ENCODE measurements around the gene COX8C.
"Not testable (repeated sequence)": the region's sequence is repeated elsewhere in the genome, so short reads cannot be mapped to it uniquely, and the experiment has no call there.

COX8C gene

GRCh38 chr14:93322929-93323599, 23.9 kb upstream of the COX8C start:
- DNase-seq: no peak

DNA sequence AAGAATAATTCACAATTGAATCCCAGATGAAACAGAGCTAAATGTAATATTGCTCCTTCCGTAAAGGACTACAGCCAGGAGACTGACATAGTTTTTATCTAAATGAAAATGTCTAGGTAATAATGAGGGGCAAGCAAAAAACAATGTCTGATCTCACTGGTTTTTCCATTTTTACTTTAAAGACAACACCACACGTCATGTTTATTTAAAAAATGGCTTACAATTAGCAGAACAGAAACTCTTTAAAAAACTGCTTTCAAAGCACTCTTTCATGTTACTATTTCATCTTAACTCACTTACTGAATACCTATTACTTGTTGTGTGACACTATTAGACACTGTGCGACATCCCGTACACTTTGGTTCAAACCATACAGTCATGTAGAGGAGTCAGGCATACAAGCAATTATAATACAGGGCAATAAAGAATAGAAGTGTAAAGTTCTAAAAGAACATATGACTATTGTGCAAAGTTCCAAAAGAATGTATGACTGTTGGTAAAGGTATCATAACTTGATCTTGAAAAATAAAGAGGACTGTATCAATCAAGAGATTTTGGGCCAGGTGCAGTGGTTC, 23.3 kb upstream of the COX8C start:
- no peak for DNase-seq

- no peak for DNase-seq
Observed at GRCh38 chr14:93326196-93326595, 20.8 kb upstream of the COX8C start.

DNA sequence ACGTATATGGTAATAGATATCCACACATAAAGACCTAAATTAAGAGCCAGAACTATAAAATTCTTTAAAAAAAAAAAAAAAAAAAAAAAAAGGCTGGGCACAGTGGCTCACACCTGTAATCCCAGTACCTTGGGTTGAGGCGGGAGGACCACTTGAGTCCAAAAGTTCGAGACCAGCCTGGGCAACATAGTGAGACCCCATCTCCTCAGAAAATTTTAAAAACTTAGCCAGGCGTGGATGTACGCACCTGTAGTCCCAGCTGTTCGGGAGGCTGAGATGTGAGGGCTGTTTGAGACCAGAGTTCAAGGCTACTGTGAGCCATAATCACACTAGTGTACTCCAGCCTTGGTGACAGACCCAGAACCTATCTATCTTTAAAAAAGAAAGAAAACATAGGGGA, 18.4 kb upstream of the COX8C start:
- no peak for DNase-seq

- DNase-seq: no peak
Observed at GRCh38 chr14:93329965-93330608, 16.9 kb upstream of the COX8C start.

DNA sequence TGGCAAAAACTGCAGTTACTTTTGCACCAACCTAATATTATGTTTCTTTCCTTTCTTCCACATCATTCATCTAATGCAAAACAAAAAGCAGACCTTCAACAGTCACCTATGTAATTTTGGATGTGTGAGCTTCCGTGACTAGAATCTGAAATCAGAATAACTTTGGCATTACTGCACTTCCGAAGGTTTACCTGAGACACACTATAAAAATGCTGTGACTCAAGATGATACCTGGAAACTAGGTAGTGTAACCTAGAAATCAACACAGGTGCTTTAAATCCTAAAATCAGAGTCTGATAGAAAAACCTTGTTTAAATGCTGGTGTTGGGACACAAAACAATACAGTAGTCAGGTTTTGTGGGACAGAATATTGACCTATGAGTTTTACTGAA, 16.4 kb upstream of the COX8C start:
- DNase-seq: no peak

DNA sequence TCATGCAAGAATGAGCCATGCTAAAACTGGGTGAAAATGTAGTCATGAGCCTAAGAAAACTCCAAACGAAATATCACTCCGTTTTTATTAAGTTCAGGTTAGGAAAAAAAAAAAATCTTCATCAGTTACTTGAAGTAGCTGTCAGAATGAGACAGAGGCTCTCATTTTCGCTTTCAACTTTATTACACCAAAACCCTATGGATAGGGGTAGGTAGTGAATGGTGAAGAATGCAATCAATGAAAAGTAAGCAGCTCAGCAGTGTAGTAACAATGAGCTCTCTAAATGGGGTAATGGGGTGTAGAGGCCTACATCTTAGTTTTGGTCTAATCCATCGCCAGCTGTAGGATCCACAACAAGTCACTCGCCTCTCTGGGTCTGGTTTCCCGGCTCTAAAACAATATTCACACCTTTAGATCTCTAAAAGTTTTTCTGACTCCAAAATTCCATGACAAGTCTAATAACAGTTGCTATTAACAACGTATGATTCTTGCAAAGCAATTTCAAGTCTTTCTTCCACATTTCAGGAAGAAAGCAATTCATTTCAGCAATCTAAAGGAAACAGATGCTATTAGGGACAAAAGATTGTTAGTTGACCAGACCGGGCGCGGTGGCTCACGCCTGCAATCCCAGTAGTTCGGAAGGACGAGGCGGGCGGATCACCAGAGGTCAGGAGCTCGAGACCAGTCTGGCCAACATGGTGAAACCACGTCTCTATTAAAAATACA, 15.8 kb upstream of the COX8C start:
- no peak for DNase-seq

DNA sequence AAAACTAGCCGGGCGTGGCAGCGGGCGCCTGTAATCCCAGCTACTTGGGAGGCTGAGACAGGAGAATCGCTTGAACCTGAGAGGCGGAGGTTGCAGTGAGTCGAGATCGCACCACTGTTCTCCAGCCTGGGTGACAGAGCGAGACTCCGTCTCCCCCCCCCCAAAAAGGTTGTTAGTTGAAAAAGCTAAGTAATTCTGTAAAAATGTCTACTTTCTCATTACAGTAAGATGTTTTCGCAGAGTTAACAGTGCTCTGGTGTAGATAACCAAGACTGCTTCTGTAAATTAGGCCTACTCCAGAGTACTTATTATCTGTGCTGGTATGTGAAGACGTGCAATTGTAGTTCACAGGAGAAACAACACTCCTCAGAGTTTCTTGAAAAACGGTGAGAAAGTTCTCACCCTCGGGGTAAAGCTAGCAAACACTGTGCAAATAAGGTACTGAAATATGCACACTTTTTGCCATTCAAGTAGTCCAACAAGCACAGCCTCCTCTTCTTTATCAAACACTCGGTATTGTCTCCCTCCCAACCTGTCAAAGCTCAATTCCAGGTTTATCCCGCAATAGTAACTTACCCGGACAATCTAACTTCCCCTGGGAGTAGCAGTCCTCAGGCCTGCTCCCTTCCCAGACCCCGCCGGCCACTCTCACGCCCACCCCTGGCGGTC, 15.1 kb upstream of the COX8C start:
- DNase-seq: no peak

- DNase-seq: no peak
Observed at GRCh38 chr14:93332397-93332852, 14.6 kb upstream of the COX8C start.

- peak; percentile 91 for DNase-seq
Observed at GRCh38 chr14:93332853-93333630, 13.9 kb upstream of the COX8C start, which contains the start of gene BTBD7. BTBD7 (minus strand) TSS chr14:93333036; CDS start chr14:93296051, 36,985 bp downstream.

GRCh38 chr14:93333631-93334103, 13.3 kb upstream of the COX8C start:
- DNase-seq: no peak

DNA sequence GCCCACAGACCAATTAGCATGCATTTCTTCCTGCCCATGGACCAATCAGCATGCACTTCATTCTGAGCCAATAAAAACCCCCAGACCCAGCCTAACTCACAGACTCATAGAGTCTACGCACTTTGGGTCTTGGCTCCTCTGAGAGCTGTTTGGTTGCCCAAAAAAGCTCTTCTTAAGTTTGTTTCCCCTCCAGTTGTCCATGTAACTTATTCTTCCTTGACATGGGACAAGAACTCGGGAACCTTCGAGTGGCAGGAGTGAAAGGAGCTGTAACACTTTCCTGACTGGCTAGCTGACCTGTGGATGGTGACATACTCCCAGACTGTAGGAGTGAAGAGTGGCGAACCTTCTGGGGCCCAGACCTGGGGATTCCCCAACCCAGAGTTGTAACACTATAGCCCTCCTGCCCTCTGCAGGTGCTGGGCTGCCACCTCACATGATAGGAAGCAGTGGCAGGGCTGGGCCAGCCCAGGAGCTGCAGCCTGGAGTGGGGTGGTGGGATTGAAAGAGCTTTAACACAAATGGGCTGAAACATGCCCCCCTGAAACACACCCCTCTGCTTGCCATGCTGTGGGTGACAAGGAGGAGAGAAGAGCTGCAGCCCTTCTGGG, 9.7 kb upstream of the COX8C start:
- DNase-seq: no peak

DNA sequence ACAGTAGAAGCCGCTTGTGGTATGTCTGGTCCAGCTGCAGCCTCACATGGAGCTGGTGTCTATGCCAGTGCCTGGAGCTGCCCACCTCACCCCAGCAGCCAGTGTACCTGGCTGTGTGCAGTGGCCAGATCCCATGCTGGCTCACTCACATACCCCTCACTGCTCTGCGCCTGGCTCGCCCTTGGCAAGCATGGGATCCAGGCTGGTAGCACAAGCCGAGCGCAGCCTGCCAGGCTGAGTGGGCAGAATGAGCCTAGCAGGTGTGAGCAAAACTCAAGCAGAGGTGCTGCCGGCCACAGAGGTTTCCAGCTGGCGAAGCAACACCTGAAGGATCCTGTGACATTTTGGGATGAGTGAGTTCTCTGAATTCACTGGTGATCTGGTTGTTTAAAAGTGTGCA, 9.1 kb upstream of the COX8C start:
- no peak for DNase-seq

DNA sequence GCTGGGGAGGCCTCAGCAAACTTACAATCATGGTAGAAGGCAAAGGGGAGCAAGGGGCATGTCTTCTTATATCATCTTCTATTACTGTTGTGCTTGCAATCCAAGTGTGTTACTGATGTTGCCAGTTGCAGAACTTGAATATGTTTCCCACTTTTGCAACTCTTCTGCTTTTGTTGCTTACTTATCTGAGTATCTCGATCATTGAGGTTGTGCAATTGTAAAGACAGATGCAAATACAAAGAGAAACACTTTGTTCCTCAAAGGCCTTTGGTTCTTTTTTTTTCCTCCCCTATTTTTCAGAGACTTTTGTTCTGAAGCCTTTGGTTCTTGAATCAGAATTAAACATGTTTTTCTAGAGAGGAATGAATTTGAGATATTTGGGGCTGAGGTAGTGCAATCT, 3.7 kb upstream of the COX8C start:
- no peak for DNase-seq

GRCh38 chr14:93343797-93344196, 3.2 kb upstream of the COX8C start:
- no peak for DNase-seq

DNA sequence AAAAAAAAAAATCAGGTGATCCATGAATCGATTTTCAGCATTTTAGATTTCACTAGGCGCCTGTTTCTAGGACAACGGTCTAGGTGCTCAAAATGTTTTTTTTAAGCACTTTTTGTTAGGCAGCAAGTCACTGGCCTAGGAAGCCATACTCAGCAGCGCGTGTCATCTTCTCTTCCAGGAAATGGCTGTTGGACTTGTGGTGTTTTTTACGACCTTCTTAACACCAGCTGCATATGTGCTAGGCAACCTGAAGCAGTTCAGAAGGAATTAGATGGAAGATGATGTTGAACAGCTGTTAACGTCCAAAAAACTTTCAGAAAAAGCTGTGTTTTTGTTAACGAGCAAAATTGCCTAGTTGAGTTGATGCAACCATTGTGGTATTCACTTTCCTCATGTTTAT, 868 bp downstream of the COX8C start:
- no peak for DNase-seq

DNA sequence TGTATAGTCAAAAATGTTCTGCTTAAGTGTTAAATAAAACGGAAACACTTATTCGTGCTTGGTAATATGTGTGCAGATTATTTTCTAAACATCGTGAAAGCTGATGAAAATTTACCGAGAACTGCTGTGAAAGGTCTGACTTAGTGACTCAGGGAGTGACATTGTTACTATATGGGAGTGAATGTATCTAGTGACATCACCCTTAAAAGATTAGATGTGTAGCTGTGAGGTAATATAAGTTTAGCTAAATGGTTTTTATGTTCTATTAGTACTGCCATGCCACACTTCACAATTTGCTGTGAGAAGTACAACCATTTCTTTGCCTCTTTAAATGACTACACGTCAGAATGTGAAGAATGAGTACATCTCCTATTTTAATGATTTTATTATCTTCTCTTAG, 1.3 kb downstream of the COX8C start:
- no peak for DNase-seq

- not testable (repeated sequence) for DNase-seq
Observed at GRCh38 chr14:93354873-93355272, 7.9 kb downstream of the COX8C start.

- DNase-seq: no peak
Observed at GRCh38 chr14:93368996-93369712, 22.2 kb downstream of the COX8C start.

DNA sequence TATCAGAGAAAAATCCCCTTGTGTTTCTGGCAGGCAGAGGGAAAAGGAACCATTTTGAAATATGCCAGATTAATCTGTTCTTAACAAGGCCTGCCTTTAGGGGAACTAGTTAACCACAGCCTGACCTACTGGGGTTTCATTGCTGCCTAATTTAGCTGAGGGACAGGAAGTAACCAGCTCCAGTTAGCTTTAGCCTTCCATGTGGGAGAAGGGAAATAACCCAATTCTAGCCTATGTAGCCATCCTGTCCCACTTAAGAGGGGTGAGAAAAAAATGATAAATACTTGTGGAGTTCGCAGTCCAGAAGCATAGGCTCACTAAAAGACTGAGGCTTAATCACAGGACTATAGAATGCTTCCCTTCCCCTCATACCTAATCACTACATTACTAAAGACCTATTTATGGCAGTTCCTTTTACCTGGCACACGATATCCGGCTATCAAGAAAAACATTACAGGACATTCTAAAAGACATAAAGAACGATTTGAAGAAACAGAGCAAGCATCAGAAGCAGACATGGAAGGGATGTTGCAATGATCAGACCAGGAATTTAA, 22.8 kb downstream of the COX8C start:
- DNase-seq: peak; percentile 5
